ENCODE data around the gene PHLDB2. TPM values are rescaled to one million over a fixed set of nuclear protein-coding genes. Genes with fewer than 3 reads are reported as not detected.

Gene PHLDB2
- total and polyA plus RNA-seq, 2 of the 4 experiments (the other 2 are of a cell fraction) = 10.6 to 28.7 TPM

DNA sequence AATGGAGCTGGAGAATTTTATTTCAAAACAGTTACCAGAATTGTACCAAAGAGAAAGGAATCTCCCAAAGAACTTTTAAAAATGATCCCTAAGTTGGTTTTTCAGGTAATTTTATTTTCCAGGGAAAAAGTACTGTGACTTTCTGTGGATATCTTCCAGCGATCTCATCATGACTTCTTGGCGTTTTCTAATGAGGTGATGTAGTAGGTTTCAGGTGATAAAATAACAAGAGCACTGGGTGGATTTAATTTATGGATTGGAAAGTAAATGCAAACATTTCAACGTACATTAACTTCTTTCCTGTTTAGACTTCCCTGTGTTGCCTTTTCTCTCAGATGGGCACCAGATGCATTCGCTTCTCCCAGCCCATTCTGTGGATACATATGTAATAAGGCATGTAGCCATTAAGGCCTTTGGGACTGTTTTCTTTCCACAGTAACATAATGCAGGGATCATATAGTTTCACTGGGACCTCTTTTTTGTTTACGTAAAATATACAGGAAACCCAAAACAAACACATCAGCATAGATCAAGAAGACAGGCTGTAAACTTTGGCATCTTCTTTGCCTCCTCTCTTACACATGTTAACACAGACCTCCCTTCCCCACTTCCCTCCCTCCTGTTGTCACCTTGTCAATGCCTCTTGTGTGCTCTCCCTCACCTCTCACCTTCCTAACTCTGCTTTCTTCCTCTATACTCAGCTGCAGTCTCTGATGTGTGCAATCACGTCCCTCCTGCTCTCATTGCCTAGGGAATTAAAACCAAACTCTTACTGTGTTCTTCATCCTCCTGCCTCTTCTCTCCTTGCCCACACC, 13.0 kb downstream of the PHLDB2 start (continued):
- TF ChIP-seq MAZ (IDR thresholded peaks at IDR 0.05; ENCODE audit: borderline replicate concordance, low read depth, low read length) (no peak), CEBPB (IDR thresholded peaks at IDR 0.05; ENCODE audit: low read depth, low read length) (no peak)

DNA sequence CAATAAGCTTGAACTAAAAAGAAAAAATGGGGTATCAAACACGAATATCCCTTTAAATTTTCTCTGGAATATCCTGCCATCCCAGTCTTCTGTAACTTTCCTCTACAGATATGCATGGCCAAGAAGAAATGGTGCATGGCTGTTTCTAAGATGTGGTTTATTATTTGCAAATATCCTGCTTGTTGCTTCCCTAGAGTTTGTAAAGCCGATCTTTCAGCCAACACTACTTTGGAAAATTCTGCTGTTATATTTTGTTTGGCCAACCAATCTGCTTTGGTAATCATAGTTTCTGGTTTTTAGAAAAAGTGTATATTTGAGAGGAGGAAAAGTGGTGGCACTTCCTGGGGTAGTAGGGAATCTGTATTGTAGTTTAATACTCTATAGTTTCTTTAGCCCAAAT, 13.9 kb downstream of the PHLDB2 start:
- H4K8ac ChIP-seq (ENCODE audit: low read depth in 2 of 2, low read length in 2 of 2) = no peak overlapping the region
- H4K20me1 ChIP-seq (ENCODE audit: insufficient read depth, low read length) = no peaks in the 10 kb centered on the region
- no peak overlapping the region for H4K91ac ChIP-seq (ENCODE audit: insufficient read depth, low read depth, low read length)
- H3K4me2 ChIP-seq (ENCODE audit: low read depth, low read length) = no peak overlapping the region
- H3K79me1 ChIP-seq (ENCODE audit: low read depth in 1 of 2, low read length in 2 of 2) = peaks cover 9% of the 10 kb centered on the region in 2 experiments; a peak in 3 of 4 replicates
- ChIA-PET POLR2A (ENCODE audit: unreplicated experiment) (no interaction called here), CTCF (no interaction called here)
- no peak overlapping the region for H3K9ac ChIP-seq (ENCODE audit: low read depth, low read length)
- intact Hi-C loops (cut with micrococcal nuclease) (no loop called here), in situ Hi-C loops (cut with MboI; ENCODE audit: low sequenced_read_pairs) (loop anchor here (25.0 kb wide), 1 partner anchor 286 kb away; the partner anchor contains the start of gene ZBED2), dilution Hi-C loops (cut with HindIII; ENCODE audit: low sequenced_read_pairs, unreplicated experiment) (no loop called here)
- H3K9me3 ChIP-seq (ENCODE audit: control insufficient read depth, insufficient read depth, low read length) = no peaks in the 10 kb centered on the region
- peaks cover 6% of the 10 kb centered on the region for H3K4me1 ChIP-seq (ENCODE audit: control insufficient read depth, insufficient read depth, low read length)
- no peak overlapping the region for H2BK15ac ChIP-seq (ENCODE audit: low read depth, low read length)
- WGBS, 2 experiments (ENCODE audit: extremely low coverage in 2 of 2, insufficient read length in 1 of 2) = no CpG with 5 or more reads among the region's 2 CpGs
- H3K56ac ChIP-seq (ENCODE audit: extremely low read depth, insufficient read depth, low read length) = no peak overlapping the region
- no peak overlapping the region for H2BK20ac ChIP-seq (ENCODE audit: low read depth, low read length)
- no TSS peak for BruUV-seq (replicated peaks)
- H2BK5ac ChIP-seq (ENCODE audit: low read depth, low read length, poor library complexity, severe bottlenecking) = no peak overlapping the region
- no peak overlapping the region for H3K4me3 ChIP-seq (ENCODE audit: insufficient read depth, low read depth, low read length)
- no peak overlapping the region for H2AK9ac ChIP-seq (replicated peaks; ENCODE audit: low read depth, low read length, poor library complexity)
- no peak overlapping the region for H3K18ac ChIP-seq (ENCODE audit: low read depth, low read length)
- no peak overlapping the region for H3K14ac ChIP-seq (replicated peaks; ENCODE audit: low read depth, low read length)
- peaks cover 3% of the 10 kb centered on the region; the same call in 1 of the 2 replicates for H3K9me1 ChIP-seq (ENCODE audit: insufficient read depth, low read length)
- no peaks in the 10 kb centered on the region for H3K27me3 ChIP-seq (ENCODE audit: control insufficient read depth, insufficient read depth, low read length)
- H3K36me3 ChIP-seq (ENCODE audit: control insufficient read depth, insufficient read depth, low read length) = peaks cover 1% of the 10 kb centered on the region; the same call in 1 of the 2 replicates
- no peak overlapping the region for H3K4ac ChIP-seq (ENCODE audit: low read depth, low read length)
- DNase-seq (no peak), ATAC-seq (ENCODE audit: low read depth) (no peak)
- H3K23ac ChIP-seq (ENCODE audit: low read depth, low read length) = no peak overlapping the region
- no peak overlapping the region for H4K5ac ChIP-seq (ENCODE audit: low read depth, low read length)
- no peak overlapping the region for H3K27ac ChIP-seq (ENCODE audit: insufficient read depth, low read length)
- H2BK120ac ChIP-seq (ENCODE audit: low read depth, low read length) = no peak overlapping the region
- H2AFZ ChIP-seq (replicated peaks; ENCODE audit: low read length, poor library complexity) = no peak overlapping the region
- no peak overlapping the region for H2AK5ac ChIP-seq (ENCODE audit: low read depth, low read length)
- TF ChIP-seq, protein P1, sequence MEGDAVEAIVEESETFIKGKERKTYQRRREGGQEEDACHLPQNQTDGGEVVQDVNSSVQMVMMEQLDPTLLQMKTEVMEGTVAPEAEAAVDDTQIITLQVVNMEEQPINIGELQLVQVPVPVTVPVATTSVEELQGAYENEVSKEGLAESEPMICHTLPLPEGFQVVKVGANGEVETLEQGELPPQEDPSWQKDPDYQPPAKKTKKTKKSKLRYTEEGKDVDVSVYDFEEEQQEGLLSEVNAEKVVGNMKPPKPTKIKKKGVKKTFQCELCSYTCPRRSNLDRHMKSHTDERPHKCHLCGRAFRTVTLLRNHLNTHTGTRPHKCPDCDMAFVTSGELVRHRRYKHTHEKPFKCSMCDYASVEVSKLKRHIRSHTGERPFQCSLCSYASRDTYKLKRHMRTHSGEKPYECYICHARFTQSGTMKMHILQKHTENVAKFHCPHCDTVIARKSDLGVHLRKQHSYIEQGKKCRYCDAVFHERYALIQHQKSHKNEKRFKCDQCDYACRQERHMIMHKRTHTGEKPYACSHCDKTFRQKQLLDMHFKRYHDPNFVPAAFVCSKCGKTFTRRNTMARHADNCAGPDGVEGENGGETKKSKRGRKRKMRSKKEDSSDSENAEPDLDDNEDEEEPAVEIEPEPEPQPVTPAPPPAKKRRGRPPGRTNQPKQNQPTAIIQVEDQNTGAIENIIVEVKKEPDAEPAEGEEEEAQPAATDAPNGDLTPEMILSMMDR (conservative IDR thresholded peaks at IDR 0.05; ENCODE audit: low read depth, low read length) = no peak
- no peak for TF ChIP-seq FOS (IDR thresholded peaks at IDR 0.05; ENCODE audit: low read depth, low read length)
- TF ChIP-seq RAD21 (IDR thresholded peaks at IDR 0.05; ENCODE audit: low read length) = no peak
- TF ChIP-seq, protein P2, sequence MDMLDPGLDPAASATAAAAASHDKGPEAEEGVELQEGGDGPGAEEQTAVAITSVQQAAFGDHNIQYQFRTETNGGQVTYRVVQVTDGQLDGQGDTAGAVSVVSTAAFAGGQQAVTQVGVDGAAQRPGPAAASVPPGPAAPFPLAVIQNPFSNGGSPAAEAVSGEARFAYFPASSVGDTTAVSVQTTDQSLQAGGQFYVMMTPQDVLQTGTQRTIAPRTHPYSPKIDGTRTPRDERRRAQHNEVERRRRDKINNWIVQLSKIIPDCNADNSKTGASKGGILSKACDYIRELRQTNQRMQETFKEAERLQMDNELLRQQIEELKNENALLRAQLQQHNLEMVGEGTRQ (IDR thresholded peaks at IDR 0.05; ENCODE audit: low read depth, low read length) = no peak
- TF ChIP-seq, protein P3, sequence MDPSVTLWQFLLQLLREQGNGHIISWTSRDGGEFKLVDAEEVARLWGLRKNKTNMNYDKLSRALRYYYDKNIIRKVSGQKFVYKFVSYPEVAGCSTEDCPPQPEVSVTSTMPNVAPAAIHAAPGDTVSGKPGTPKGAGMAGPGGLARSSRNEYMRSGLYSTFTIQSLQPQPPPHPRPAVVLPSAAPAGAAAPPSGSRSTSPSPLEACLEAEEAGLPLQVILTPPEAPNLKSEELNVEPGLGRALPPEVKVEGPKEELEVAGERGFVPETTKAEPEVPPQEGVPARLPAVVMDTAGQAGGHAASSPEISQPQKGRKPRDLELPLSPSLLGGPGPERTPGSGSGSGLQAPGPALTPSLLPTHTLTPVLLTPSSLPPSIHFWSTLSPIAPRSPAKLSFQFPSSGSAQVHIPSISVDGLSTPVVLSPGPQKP (IDR thresholded peaks at IDR 0.05; ENCODE audit: borderline replicate concordance, low read depth, low read length) = no peak
- no peak for TF ChIP-seq CHD1 (IDR thresholded peaks at IDR 0.05; ENCODE audit: low read depth, low read length)
- no peak for TF ChIP-seq POLR2A (IDR thresholded peaks at IDR 0.05; ENCODE audit: low read depth, low read length)
- no peak for TF ChIP-seq RCOR1 (IDR thresholded peaks at IDR 0.05; ENCODE audit: insufficient replicate concordance, low read length)
- TF ChIP-seq BHLHE40 (IDR thresholded peaks at IDR 0.05; ENCODE audit: low read depth, low read length) = no peak
- no peak for TF ChIP-seq MAFK (IDR thresholded peaks at IDR 0.05; ENCODE audit: low read depth, low read length)
- no peak for TF ChIP-seq MAZ (IDR thresholded peaks at IDR 0.05; ENCODE audit: borderline replicate concordance, low read depth, low read length)
- no peak for TF ChIP-seq CEBPB (IDR thresholded peaks at IDR 0.05; ENCODE audit: low read depth, low read length)

All from IMR-90 (cell line).